BJ (cell line): ENCODE results near the gene CENPM. TPM values are rescaled to one million over a fixed set of nuclear protein-coding genes. Genes with fewer than 3 reads are reported as not detected.
A peak's percentile ranks its signal among the peaks of the same experiment; 100 is the strongest.

Experiments
- CTCF ChIA-PET: fragments of 350-600 bp; formaldehyde crosslinking; extraction: SDS; loops from one replicate; lab custom pipeline; 2021; ENCODE audit warnings: antibody characterized with exemption, inconsistent platforms; lab: Yijun Ruan, JAX
- POLR2A ChIA-PET: fragments of 300-600 bp; sonication (Branson Sonifier 250); formaldehyde crosslinking; extraction: SDS; loops from one replicate; lab custom pipeline; 2021; ENCODE audit warnings: antibody characterized with exemption; lab: Charles Lee
- DNase-seq: peaks from one replicate; pipeline ENCODE4 v3.0.0-alpha.2; 2011; ENCODE audit warnings: low read depth
- H3K27me3 ChIP-seq: 2 replicates; pipeline ENCODE4 v1.6.0; 2011; ENCODE audit warnings: low read length; ENCODE audit not compliant: control insufficient read depth, insufficient read depth
- H3K36me3 ChIP-seq: 2 replicates; pipeline ENCODE4 v1.5.1; 2011; ENCODE audit warnings: low read length; ENCODE audit not compliant: control insufficient read depth, insufficient read depth
- H3K4me3 ChIP-seq: 2 replicates; pipeline ENCODE4 v1.5.1; 2011; ENCODE audit warnings: low read depth, mild to moderate bottlenecking, control low read depth, low read length
- CTCF ChIP-seq: IDR thresholded peaks from 2 replicates; pipeline ENCODE4 v1.5.1; 2011; ENCODE audit warnings: low read depth, mild to moderate bottlenecking, control low read depth, inconsistent platforms, low read length, moderate library complexity; ENCODE audit not compliant: insufficient read depth
- polyA plus RNA-seq: library from polyadenylated mRNA; depleted of rRNA; stranded (reverse); fragments of >200 nt; gene quantifications from 2 replicates; pipeline ENCODE4 v1.2.3, GENCODE V29; 2011; rRNA removed
- small RNA-seq: library from RNA; depleted of rRNA; stranded (forward); fragments of <200 nt; gene quantifications from one replicate; pipeline ENCODE3, GENCODE V24; 2012; ENCODE audit warnings: low replicate concordance, low read depth; ENCODE audit not compliant: insufficient read length

Gene CENPM
- polyA plus RNA-seq, 1 experiment, result 30.4 TPM

- POLR2A ChIA-PET, result no interaction called here
- no peak for DNase-seq
- Histone ChIP-seq H3K27me3 (no peaks in the 10 kb centered on the region), H3K4me3 (no peak overlapping the region), H3K36me3 (peaks cover 28% of the 10 kb centered on the region)
- CTCF ChIA-PET, result interaction anchor here (0.5 kb wide), 1 partner anchor 21 kb away, joined by 3 read pairs; no protein-coding TSS in a partner anchor
- no peak for TF ChIP-seq CTCF
These were observed 54.2 kb downstream of the CENPM start for GRCh38 chr22:41892721-41893120.

GRCh38 chr22:41891407-41891806 lies 55.5 kb downstream of the CENPM start:
- POLR2A ChIA-PET, result no interaction called here
- Histone ChIP-seq H3K36me3 (peaks cover 25% of the 10 kb centered on the region), H3K4me3 (no peak overlapping the region), H3K27me3 (no peaks in the 10 kb centered on the region)
- CTCF ChIA-PET, result no interaction called here
- TF ChIP-seq CTCF, result no peak
- no peak for DNase-seq

Small RNA genes within 50 kb of the gene (small RNA-seq; reads per million reads assigned to genes)
- 76.5 reads per million, percentile 90 among the genes with 10 or more reads in this experiment for gene MIR33A

Other genes with a start within 250 kb of the CENPM start
- 3.2 and 3.8 TPM in 2 replicates for gene MEI1, start 247.6 kb downstream of the CENPM start, polyA plus RNA-seq
- 4.1 and 6.0 TPM in 2 replicates for gene CCDC134, start 146.5 kb downstream of the CENPM start, polyA plus RNA-seq
- gene SREBF2, start 114.0 kb downstream of the CENPM start, polyA plus RNA-seq, result 20.3 and 26.2 TPM in 2 replicates
- not detected in 2 replicates for gene SHISA8, start 32.1 kb downstream of the CENPM start, polyA plus RNA-seq
- 0.06 and 0.16 TPM in 2 replicates for gene TNFRSF13C, start 20.3 kb downstream of the CENPM start, polyA plus RNA-seq
- gene SEPTIN3, start 22.3 kb upstream of the CENPM start, polyA plus RNA-seq, result 0.02 and 0.06 TPM in 2 replicates
- 0.17 and 0.22 TPM in 2 replicates for gene WBP2NL, start 51.6 kb upstream of the CENPM start, polyA plus RNA-seq
- 41.4 and 68.4 TPM in 2 replicates for gene NAGA, start 123.7 kb upstream of the CENPM start, polyA plus RNA-seq
- 20.1 and 27.4 TPM in 2 replicates for gene PHETA2, start 127.1 kb upstream of the CENPM start, polyA plus RNA-seq
- gene SMDT1, start 132.5 kb upstream of the CENPM start, polyA plus RNA-seq, result 32.3 and 35.7 TPM in 2 replicates
- gene NDUFA6, start 143.6 kb upstream of the CENPM start, polyA plus RNA-seq, result 76.0 and 85.6 TPM in 2 replicates
- gene CYP2D6, start 183.7 kb upstream of the CENPM start, polyA plus RNA-seq, result 0.54 and 0.77 TPM in 2 replicates